ENCODE data around the gene TSPAN14.

GRCh38 chr10:80537736-80538480 lies 83.8 kb downstream of the TSPAN14 start, which contains the start of gene SH2D4B:
- TF ChIP-seq, protein P1, sequence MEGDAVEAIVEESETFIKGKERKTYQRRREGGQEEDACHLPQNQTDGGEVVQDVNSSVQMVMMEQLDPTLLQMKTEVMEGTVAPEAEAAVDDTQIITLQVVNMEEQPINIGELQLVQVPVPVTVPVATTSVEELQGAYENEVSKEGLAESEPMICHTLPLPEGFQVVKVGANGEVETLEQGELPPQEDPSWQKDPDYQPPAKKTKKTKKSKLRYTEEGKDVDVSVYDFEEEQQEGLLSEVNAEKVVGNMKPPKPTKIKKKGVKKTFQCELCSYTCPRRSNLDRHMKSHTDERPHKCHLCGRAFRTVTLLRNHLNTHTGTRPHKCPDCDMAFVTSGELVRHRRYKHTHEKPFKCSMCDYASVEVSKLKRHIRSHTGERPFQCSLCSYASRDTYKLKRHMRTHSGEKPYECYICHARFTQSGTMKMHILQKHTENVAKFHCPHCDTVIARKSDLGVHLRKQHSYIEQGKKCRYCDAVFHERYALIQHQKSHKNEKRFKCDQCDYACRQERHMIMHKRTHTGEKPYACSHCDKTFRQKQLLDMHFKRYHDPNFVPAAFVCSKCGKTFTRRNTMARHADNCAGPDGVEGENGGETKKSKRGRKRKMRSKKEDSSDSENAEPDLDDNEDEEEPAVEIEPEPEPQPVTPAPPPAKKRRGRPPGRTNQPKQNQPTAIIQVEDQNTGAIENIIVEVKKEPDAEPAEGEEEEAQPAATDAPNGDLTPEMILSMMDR (IDR thresholded peaks at IDR 0.05), result no peak
- TF ChIP-seq POLR2A (IDR thresholded peaks at IDR 0.05), result no peak

Measured in lower leg skin (tissue), 3 donors.